GM13976 (cell line): Measurements from ENCODE around the gene ITGA7.
"Not testable (repeated sequence)": the region's sequence is repeated elsewhere in the genome, so short reads cannot be mapped to it uniquely, and the experiment has no call there.

Source experiments
- DNase-seq: peaks from one replicate; pipeline ENCODE4 v3.0.0; 2012; ENCODE audit warnings: low spot score
- in situ Hi-C: fragments of 300-500 bp; cut with MboI; formaldehyde crosslinking; loops from one replicate; pipeline ENCODE4 v1.12.0; 2022; ENCODE audit warnings: low sequenced_read_pairs, mixed read lengths, inconsistent platforms; ENCODE audit not compliant: unreplicated experiment
- TF ChIP-seq, protein P1 (sequence below): IDR thresholded peaks from 2 replicates; pipeline ENCODE4 v1.5.1; 2012; ENCODE audit warnings: borderline replicate concordance, mild to moderate bottlenecking; ENCODE audit not compliant: insufficient read depth; ENCODE audit errors: extremely low read depth, missing control alignments, control extremely low read depth

The ITGA7 gene

DNA sequence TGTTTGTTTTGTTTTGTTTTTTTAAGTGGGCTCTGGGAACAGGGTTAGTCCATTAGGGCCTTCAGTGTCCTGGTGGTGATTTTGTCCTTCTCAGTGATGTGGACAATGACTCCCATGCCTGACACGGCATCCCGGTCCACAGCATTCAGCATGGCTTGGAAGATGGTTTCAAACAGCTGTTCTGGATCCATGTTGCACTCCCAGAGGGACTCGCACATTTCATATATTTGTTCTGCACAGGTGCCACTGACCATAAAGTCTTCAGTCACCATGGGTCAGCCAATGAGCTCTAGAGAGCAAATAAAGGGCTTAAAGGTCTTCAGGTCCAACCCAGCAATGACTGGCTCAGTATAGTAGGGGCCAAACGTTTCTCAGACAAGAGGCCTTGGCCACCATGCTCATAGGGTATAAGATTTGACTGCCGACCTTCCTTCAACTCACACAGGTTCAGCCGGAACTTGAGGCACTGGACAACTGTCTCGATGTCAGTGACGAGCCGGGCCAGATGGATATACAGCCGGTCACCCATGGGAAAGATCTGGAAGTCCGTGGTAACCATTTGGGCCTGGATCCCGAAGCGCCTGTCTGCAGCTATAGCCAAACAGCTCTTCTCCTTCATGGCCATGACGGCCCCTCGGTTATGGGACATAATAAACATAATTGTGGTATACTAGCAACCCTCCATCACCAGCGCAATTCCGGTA lies 53.0 kb downstream of the ITGA7 start:
- in situ Hi-C loops: no loop called here
- TF ChIP-seq, protein P1, sequence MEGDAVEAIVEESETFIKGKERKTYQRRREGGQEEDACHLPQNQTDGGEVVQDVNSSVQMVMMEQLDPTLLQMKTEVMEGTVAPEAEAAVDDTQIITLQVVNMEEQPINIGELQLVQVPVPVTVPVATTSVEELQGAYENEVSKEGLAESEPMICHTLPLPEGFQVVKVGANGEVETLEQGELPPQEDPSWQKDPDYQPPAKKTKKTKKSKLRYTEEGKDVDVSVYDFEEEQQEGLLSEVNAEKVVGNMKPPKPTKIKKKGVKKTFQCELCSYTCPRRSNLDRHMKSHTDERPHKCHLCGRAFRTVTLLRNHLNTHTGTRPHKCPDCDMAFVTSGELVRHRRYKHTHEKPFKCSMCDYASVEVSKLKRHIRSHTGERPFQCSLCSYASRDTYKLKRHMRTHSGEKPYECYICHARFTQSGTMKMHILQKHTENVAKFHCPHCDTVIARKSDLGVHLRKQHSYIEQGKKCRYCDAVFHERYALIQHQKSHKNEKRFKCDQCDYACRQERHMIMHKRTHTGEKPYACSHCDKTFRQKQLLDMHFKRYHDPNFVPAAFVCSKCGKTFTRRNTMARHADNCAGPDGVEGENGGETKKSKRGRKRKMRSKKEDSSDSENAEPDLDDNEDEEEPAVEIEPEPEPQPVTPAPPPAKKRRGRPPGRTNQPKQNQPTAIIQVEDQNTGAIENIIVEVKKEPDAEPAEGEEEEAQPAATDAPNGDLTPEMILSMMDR: no peak
- no peak for DNase-seq

DNA sequence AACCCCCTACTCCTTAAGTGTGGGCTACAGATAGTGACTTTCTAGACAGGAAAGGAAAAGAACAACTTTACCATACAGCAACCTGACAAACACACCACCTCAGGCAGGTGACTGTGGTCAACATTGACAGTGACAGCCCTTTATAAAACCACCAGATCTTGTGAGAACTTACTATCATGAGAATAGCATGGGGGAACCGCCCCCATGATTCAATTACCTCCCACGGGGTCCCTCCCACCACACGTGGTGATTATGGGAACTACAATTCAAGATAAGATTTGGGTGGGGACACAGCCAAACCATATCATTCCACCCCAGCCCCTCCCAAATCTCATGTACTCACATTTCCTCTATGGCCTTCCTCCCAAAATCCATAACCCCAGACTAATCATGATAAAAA lies 54.7 kb downstream of the ITGA7 start:
- in situ Hi-C loops: no loop called here
- TF ChIP-seq, protein P1: no peak
- DNase-seq: no peak

DNA sequence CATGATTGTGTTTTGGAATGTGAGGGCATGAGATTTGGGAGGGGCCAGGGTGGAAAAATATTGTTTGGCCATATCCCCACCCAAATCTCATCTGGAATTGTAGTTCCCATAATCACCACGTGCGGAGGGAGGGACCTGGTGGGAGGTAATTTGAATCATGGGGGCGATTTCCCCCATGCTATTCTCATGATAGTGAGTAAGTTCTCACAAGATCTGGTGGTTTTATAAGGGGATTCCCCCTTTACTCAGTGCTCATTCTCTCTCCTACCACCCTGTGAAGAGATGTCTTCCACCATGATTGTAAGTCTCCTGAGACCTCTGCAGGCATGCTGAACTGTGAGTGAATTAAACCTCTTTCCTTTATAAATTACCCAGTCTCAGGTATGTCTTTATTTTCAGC lies 55.4 kb downstream of the ITGA7 start:
- DNase-seq: no peak
- in situ Hi-C loops: no loop called here
- TF ChIP-seq, protein P1: no peak

DNA sequence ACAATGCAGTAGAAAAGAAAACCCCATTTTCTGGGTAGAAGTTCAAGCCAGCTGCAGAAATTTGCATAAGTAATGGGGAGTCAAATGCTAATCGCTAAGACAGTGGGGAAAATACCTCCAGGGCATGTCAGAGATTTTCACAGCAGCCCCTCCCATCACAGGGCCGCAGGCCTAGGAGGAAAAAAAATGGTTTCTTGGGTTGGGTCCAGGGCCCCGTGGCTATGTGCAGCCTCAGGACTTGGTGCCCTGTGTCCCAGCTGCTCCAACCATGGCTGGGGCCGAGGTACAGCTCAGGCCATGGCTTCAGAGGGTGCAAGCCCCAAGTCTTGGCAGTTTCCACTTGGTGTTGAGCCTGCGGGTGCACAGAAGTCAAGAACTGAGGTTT lies 56.4 kb downstream of the ITGA7 start:
- in situ Hi-C loops: no loop called here

DNA sequence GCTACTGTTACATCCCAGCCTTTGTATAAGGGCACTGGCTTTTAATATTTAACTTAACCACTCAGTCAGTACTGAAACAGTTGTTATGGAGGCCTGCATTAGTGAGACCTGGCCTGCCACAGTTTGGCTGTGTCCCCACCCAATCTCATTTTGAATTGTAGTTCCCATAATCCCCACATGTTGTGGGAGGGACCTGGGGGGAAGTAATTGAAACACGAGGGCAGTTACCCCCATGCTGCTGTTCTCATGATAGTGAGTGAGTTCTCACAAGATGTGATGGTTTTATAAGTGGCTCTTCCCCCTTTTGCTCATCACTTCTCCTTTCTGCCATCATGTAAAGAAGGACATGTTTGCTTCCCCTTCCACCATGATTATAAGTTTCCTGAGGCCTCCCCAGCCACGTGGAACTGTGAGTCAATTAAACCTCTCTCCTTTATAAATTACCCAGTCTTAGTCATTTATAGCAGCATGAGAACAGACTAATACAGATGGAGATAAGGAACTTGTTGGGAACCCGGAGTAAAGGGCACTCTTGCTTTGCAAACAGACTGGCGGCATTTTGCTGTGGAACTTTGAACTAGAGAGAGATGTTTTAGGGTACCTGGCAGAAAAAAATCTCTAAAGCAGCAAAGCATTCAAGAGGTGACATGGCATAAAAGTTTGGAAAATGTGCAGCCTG lies 56.9 kb downstream of the ITGA7 start:
- in situ Hi-C loops: not testable (repeated sequence)

More for the DNA sequence above, 56.4 kb downstream of the ITGA7 start:
- TF ChIP-seq, protein P1: no peak
- no peak for DNase-seq

DNA sequence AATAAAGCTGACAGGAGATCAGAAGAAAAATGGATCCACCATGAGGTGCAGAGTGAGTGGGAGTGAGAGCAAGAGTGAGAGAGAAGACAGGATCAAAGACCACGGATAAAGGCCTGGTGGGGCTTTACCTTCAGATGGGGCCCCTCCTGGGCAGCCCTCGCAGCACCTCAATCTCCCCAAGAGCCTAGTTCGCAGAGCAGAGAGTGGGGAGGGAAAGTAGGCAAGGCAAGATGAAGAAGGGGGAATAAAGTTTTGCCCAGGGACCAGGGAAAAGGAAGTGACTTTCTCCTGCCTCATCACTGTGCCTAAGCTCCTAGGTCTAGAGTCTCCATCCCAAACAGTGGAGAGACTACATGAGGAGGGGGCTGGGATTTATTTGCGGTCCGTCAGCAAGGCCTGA lies 60.7 kb downstream of the ITGA7 start:
- in situ Hi-C loops: no loop called here
- no peak for DNase-seq
- TF ChIP-seq, protein P1: no peak

More for the DNA sequence above, 56.9 kb downstream of the ITGA7 start:
- not testable (repeated sequence) for DNase-seq

DNA sequence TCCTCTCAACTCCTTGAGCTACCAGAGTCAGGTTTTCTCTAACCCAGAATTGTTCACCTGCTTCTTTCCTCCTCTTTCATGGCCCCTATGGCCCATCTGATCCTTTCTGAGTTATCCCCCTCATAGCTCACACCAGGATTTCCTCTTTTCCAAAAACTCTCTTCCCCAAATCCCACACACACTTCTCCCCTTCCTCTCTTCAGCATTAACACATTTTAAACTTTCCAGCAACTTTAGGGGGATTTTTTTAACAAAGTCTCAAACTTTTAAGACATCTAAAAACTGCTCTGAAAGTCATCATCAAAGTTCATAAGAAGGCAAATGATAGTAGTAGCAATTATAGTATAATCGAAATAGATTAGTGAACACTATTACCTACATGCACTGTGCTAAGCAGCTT lies 63.1 kb downstream of the ITGA7 start:
- TF ChIP-seq, protein P1: no peak
- in situ Hi-C loops: no loop called here
- no peak for DNase-seq
